ENCODE results near the gene CAPN11.
"Not testable (repeated sequence)": the region's sequence is repeated elsewhere in the genome, so short reads cannot be mapped to it uniquely, and the experiment has no call there.

CAPN11 gene

DNA sequence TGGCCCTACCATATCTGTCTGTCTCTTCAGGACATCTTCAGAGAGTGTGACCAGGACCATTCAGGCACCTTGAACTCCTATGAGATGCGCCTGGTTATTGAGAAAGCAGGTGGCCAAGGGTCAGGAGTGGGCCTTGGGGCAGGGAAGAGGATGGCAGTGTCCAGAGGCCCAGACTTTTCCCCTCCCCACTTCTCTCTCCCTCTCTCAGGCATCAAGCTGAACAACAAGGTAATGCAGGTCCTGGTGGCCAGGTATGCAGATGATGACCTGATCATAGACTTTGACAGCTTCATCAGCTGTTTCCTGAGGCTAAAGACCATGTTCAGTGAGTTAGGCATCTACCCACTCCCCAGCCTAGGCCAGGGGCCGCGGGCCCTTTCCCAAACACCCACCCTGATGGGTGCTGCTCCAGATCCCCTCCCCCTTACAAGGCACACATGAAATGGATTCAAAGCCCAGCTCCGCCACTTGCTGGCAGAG is 24.3 kb downstream of the CAPN11 start:
- no peak for DNase-seq

DNA sequence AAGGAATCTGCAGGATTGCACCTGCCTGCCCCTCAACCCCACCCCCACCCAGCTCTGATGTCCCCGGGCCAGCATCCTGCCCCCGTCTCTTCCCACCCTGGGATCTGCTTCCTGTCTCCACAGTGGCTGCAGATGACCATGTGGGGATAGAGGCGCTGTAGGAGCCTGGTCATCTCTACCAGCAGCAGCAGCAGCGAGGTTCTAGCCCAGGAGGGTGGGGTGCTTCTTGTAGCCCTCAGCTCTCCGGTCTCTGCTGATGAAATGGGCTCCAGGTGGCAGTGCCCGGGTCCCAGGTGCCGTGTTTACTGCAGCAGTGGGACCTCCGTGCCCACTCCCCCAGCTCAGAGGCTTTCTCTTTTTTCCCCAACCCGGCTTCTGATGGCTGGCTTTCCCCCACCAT is 25.2 kb downstream of the CAPN11 start:
- no peak for DNase-seq

DNA sequence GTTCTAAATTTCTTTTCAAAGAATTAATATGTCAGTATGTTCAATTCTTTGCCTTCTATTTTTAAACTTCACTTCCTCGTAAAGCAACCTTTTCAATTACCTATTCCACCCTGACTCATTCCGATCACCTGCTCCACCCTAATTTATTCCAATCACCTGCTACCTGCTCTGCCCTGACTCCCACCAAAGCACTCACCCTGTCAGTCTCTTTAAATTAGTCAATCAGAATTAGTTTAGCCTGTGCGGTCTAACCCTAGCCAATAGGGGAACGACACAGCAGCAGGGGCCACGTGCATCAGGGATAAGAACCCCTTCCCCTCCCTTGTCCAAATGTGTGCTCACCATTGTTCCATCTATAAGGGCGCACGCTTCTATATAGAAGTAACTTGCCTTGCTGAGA is 26.7 kb downstream of the CAPN11 start:
- not testable (repeated sequence) for DNase-seq

DNA sequence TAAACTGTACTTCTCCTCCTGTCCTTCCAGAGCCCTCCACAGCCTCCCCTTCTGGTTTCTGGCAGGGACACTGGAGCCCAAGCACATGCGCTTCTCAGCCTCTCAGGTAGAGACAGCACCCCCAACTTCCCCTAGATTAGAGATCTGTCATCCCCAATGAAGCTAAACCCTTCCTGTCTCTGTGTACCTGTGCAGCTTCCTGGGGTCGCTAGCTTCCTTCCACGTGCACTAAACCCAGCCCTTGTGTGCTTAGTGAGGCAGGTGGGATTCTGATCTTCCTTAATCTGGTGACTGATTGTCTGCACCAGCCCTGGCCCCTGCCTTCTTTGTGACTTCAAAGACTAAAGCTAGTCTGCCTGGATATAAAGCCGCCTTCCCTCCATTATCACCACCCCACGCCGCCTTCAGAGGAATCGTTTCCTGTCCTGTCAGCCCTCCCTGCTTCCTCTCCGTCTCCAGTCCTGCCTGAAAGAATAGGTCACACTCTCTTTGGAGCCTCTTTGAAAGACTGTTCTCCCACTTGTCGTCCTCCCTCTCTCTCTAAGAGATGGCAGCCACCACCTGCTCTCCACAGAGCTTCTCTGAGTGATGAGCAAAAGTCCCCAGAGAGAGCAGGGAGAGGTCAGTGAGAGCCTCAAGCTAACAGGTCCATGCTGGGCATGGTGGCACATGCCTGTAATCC is 27.5 kb downstream of the CAPN11 start:
- DNase-seq, result peak in 3 of 4 experiments; percentile 19 to 26 (median 22)

DNA sequence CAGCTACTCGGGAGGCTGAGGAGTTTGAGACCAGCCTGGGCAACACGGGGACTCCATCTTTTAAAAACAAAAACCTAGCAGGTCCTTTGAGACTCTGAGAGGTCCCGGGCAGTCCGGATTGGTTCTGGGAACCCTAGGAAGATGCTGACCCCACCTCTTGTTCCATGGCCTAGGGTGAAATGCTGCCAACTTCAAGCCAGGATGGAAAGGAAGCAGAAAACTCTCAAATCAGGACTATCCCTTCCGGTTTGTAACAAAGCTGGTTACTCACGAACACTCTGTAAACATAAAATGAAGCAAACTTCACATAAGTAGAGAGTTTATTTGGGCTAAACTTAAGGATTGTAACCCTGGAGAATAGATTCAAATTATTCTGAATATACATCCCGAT is 28.0 kb downstream of the CAPN11 start:
- no peak for DNase-seq

DNA sequence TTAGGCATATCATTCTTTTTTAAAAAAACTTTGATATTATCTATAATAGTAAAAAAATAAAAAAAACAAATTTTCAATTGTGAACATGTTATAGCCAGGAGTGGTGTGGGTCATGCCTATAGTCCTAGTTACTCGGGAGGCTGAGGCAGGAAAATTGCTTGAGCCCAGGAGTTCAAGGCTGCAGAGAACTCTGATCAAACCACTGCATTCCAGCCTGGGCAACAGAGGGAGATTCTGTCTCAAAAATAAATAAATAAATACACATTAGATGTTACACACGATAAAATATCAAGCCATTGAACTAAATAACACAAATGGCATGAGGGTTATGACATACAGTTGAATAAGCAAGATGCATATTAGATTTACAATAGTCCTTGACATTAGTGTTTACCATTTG is 30.2 kb downstream of the CAPN11 start:
- DNase-seq, result no peak

DNA sequence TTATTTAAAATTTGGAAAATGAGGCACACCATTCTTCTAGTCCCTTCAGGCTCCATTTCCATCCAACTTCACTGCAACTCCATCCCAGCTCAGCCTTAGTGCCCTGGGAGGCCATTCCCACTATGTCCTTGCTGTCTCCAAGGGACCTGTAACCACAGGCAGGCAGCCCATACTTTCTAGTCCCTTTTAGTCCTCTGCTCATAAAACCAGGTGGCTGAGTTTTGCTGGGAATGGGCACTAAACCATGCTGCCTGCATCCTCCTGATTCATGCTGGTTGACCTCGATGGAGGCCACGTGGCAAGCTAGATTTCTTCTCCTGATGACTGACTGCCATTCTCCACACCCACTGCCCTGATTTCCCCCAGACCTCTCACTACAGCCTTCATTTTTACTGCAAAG is 30.6 kb downstream of the CAPN11 start:
- DNase-seq, result no peak

DNA sequence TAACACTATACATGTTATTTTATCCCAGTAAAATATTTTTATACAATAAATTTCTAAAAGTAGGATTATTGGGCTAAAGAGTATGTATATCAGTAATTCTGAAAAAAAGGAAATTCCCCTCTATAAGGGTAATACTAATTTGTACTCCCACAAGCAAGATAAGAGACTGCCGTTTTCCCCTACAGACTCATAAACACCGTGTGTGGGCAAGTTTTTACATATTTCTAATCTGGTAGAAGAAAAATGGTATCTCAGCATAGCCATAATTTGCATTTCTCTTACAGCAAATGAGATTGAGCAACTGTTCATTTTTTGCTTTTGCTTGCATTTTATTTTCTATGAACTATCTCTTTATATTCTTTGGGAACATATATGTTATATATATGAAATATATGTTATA is 32.1 kb downstream of the CAPN11 start:
- DNase-seq, result no peak

DNA sequence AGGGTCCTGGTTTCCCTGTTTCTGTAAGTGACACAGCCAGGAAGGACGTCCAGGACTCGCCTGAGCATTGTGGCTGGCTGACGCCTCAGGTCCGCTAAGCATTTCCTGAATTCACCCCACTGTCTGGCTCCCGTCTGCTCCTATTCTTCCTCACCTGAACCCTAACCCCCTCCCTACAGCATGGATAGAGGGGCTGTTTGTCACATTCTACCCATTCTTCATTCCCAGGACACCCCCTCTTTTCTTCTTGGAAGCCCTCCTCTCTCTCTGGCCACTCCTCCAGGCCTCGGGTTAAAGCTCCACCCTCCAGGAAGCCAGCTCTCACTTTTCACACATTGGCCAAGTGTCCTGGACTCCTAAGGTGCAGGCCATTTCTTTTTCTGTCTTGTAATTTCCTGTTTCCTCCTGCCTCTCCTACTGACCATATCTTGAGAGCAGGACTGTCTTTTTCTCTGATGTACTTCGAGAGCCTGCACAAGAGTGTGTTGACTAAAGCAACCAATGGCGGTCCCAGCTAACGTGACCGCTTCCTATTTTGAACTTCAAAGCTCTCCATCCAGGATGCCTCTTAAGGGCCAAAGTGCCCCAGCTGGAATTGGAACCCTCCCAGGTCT is 33.9 kb downstream of the CAPN11 start:
- no peak for DNase-seq

DNA sequence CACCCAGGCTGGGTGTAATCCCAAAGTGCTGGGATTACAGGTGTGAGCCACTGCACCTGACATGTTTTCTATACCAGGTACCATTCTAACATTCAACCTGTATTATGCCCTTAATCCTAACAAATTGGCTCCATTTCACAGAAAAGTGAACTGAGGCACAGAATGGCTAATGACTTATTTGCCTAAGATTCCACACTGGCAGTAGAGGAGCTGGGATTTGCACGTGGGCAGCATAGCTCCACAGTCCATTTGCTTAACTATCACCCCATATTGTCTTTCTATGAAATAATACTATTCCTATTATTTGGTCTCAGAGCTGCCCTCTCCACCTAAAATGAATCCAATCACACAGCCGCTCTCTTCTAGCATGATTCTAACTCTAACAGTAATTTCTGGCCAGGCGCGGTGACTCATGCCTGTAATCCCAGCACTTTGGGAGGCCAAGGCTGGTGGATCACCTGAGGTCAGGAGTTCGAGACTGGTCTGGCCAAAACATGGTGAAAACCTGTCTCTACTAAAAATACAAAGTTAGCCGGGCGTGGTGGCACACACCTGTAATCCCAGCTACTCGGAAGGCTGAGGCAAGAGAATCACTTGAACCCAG is 34.8 kb downstream of the CAPN11 start:
- DNase-seq, result no peak

DNA sequence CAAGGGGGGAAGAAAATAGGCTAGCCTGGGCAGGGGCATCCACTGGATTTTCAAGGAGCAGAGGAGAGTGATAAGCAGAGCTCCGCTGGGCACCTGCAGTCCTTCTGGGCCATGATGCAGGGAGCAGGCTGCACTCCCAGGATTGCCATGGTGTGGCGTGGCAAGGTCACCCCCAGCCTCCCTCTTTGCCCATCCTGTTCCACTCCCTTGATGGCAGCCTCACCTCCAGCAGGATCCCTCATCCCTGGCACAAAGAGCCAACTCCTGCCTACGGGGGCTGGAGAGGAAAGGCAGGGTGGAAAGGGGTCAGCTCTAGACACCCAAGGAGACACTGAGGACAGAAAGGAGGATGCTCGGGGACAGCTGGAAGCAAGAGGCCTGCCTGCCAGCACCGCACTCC is 35.7 kb downstream of the CAPN11 start:
- no peak for DNase-seq

DNA sequence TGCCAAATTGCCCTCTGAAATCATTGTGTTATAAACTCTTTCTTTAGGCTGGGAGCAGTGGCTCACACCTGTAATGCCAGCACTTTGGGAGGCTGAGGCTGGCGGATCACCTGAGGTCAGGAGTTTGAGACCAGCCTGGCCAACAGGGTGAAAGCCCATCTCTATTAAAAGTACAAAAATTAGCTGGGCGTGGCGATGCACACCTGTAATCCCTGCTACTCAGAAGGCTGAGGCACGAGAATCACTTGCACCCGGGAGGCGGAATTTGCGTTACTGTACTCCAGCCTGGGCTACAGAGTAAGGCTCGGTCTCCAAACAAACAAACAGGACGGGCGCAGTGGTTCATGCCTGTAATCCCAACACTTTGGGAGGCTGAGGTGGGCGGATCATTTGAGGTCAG is 37.7 kb downstream of the CAPN11 start:
- not testable (repeated sequence) for DNase-seq

DNA sequence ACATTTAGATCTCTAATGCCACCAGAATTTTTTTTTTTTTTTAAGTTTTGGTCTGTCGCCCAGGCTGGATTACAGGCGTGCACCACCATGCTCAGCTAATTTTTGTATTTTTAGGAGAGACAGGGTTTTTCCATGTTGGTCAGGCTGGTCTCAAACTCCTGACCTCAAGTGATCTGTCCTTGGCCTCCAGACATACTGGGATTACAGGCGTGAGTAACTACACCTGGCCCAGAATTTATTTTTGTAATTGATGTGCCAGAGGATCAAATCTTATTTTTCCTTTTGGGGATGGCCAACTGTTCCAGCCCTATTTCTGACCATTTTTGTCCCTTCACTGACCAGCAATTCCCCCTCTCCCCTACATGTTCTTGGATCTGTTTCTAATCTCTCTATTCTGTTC is 40.1 kb downstream of the CAPN11 start:
- DNase-seq, result no peak

DNA sequence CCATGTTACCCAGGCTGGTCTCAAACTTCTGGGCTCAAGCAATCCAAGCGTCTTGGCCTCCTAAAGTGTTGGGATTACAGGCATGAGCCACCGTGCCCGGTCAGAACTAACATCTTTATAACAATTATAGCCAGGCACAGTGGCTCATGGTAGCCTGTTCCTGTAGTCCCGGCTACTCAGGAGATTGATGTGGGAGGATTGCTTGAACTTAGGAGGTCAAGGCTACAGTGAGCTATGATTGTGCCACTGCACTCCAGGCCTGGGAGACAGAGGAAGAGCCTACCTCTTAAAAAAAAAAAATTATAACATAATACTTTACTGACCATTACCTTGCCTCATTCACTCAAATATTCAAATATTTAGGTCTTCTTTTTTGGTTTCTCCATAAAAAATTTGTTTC is 41.3 kb downstream of the CAPN11 start:
- DNase-seq, result no peak

DNA sequence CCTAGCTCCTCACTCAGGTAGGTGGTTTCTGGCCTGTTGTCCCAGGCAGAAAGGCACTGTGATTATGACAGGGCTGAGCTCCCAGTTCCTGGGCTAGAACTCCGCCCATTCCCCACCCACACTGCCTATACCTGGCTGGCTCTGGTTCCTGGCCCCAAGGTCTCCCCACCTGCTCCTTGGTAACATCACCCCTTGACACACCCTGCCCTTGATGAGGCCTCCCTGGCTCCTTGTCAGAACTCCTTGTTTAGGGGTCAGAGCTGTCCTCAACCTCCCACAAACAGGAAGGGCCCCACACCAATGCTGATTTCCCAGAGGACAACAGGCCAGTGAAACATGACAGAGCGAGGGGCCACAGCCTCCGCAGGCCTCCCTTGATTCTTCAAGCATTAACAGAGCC is 42.6 kb downstream of the CAPN11 start:
- DNase-seq, result no peak

DNA sequence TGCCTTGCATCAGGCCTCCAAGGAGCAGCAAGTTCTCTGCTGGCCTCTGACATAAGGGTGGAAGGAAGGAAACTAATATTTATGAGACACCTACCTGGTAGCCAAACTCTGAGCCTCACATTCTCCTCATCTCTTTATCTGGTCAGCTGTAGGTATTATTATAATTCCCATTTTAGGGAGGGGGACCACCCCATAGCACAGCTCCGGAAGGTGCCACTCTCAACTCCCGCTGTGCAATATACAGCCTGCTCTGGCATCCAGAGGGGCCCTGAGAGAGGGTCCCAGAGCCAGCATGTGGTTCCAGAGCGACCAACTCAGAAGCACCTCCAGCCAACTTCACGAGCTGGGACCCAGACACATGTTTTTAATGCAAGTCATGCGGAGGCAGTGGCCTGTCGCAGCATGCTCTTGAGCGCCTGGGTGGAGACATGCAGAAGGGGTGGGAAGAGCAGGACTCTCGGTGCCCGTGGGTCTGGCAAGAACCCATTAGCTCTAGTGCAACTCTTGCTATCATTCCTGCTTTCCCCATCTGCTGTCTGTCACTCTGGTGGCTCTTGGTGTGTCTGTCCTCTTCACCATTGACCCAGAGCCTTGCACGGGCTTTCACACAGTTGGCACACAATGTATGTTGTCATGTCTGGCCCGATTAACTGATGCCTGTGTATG is 43.2 kb downstream of the CAPN11 start:
- no peak for DNase-seq

DNA sequence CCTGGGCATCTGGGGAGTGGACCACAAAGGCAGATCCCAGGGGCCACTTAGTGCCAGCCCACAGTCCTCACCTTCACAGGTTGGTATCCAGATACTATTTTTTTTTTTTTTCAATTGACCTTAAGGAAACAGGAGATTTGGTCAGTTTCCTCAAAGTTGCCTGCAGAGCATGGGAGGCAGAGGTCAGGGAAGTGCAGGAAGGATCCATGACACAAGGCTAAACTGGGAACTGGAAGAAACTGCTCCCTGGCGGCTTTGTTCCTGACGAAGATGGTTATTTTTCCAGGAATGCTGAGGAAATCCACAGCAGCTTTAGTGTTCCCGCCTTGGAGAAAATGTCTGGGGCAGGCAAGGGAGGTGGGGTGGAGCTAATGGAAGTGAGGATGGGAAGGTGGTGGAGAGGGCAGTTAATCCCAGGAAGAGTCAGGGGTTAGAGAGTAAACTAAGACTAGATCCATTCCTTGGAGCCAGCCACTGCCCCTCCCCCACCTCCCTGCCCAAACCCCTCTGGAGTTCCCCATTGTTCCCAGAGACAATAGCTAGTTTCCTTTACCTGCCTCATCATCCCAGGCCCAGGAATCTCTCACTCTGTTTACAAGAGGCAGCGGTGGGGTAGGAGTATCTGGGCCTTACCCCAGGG is 43.8 kb downstream of the CAPN11 start:
- no peak for DNase-seq

DNA sequence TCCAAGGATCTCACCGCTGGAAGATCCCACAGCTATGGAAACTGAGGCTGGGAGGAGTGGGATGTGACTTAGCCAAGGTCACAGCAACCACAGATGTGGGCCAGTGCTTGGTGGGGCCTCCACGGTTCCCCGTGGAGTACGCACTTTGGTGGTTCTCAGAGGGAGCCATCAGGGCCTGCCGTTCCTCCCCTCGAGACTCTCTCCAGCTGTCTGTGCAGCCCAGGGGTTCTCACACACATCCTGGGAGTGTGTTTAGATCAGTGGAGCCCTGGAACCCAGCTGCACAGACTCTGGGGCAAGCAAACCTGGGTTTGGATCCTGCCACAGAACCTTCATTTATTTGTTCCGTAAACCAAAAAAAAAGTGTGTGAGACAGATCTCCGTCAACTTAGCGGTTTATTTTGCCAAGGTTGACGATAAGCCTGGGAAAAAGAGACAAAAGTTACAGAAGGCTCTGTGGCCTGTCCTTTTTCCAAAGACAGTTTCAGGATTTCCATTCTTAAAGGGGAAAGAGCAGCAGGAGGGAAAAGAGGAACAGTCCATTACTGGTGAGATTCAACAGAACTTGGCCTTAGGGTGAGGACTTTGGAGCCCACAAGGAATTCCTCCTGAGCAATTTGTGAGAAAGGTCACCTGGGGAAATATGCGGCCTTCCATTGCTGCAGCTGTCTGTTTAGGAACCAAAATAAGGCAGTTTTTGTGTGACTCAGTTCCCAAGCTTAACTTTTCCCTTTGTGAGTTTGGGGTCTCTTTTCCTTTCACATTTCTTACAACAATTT is 44.5 kb downstream of the CAPN11 start:
- DNase-seq, result no peak

DNA sequence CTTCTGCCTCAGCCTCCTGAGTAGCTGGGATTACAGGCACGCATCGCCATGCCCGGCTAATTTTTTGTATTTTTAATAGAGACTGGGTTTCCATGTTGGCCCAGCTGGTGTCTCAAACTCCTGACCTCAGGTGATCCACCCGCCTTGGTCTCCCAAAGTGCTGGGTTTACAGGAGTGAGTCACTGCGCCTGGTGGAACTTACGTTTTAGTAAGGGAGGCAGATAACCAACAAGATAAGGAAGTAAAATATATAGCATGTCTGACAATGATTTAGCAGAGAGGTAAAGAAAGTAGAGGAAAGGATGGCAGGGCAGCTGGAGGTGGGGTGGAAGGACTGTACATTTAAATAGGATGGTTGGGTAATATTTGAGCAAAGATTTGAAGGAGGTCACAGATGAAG is 45.3 kb downstream of the CAPN11 start:
- DNase-seq, result no peak

DNA sequence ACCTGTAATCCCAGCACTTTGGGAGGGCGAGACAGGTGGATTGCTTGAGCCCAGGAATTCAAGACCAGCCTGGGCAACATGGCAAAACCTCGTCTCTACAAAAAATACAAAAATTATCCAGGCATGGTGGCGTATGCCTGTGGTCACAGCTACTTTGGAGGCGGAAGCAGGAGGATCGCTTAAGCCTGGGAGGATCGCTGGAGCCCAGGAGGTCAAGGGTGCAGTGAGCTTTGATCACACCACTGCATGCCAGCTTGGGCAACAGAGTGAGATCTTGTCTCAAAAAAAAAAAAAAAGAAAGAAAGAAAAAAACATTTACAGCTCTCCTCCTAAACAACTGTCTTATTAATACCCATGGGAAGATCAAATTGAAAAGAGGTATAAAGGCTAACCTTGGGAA is 49.3 kb downstream of the CAPN11 start:
- no peak for DNase-seq

DNA sequence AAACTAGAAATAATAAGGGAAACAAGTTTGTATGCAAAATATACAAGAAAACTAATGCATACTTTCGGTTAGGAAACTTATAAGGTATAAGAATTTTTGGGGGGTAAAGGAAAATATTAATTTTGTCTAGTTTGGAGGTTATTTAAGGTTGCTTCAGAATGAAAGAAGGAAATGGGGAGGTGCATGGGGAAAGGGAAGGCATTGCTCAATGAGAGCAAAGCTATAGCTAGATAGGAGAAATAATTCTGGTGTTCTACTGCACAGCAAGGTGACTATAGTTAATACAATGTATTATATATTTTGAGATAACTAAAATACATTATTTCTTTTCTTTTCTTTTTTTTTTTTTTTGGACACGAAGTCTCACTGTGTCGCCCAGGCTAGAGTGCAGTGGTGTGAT is 52.7 kb downstream of the CAPN11 start:
- DNase-seq, result peak in 2 of 4 experiments; percentile 51 to 53

DNA sequence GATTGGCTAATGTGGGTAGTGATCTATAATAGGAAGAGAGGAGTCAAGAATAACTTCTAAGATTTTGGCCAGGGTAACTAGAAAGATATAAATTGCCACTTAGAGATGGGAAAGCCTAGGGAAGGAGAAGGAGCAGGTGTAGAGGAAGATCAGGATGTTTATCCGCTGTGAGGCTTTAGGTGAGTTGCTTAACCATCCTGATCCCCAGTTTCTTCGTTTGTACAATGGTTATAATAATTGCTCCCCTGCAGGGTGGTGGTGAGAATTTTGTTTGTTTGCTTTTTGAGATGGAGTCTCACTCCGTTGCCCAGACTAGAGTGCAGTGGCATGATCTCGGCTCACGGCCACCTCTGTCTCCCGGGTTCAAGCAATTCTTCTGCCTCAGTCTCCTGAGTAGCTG is 55.7 kb downstream of the CAPN11 start:
- DNase-seq, result no peak
